H1 (cell line): ENCODE data around the gene HPD. TPM values are rescaled to one million over a fixed set of nuclear protein-coding genes. Genes with fewer than 3 reads are reported as not detected.

Experiments used
- CTCF ChIA-PET: fragments of 300-600 bp; sonication (Branson Sonifier 250); formaldehyde crosslinking; loops from one replicate; lab custom pipeline; 2021; ENCODE audit not compliant: partially characterized antibody; lab: Charles Lee
- POLR2A ChIA-PET: fragments of 300-600 bp; sonication (Branson Sonifier 250); formaldehyde crosslinking; loops from one replicate; lab custom pipeline; 2021; ENCODE audit warnings: inconsistent platforms; ENCODE audit not compliant: partially characterized antibody; lab: Charles Lee
- DNase-seq, 2 experiments: peaks; one replicate each; pipeline versions ENCODE4 v3.0.0 to v3.0.0-alpha.2; 2010 to 2022; ENCODE audit warnings: low spot score in 2 of 2, low read depth in 1 of 2, mixed read lengths in 1 of 2
- FAIRE-seq: peaks from 2 replicates; lab custom pipeline; 2011; peaks lifted over from hg19 to GRCh38; lab: Jason Lieb, UNC
- H2AFZ ChIP-seq: 2 replicates; pipeline ENCODE4 v1.8.1; 2012; ENCODE audit warnings: low read length, inconsistent platforms
- H2AK5ac ChIP-seq: 2 replicates; pipeline ENCODE4 v1.6.1; 2013; ENCODE audit warnings: low read depth, low read length
- H2BK120ac ChIP-seq: replicated peaks from 2 replicates; pipeline ENCODE3; 2013; ENCODE audit warnings: low read depth, low read length, inconsistent platforms
- H2BK12ac ChIP-seq: 2 replicates; pipeline ENCODE4 v1.6.1; 2013; ENCODE audit warnings: low read depth, low read length
- H2BK15ac ChIP-seq: 2 replicates; pipeline ENCODE4 v1.6.1; 2013; ENCODE audit warnings: low read length
- H2BK20ac ChIP-seq: 2 replicates; pipeline ENCODE4 v1.6.1; 2013; ENCODE audit warnings: low read length
- H2BK5ac ChIP-seq: 2 replicates; pipeline ENCODE4 v1.6.1; 2013; ENCODE audit warnings: low read depth, low read length
- H3K14ac ChIP-seq: 2 replicates; pipeline ENCODE4 v1.6.1; 2013; ENCODE audit warnings: inconsistent platforms; ENCODE audit not compliant: insufficient read length
- H3K18ac ChIP-seq: 2 replicates; pipeline ENCODE4 v1.6.1; 2013; ENCODE audit warnings: low read length; ENCODE audit errors: extremely low read depth
- H3K23ac ChIP-seq: 2 replicates; pipeline ENCODE4 v1.6.1; 2013; ENCODE audit warnings: inconsistent platforms; ENCODE audit not compliant: insufficient read length
- H3K23me2 ChIP-seq: 2 replicates; pipeline ENCODE4 v1.6.1; 2013; ENCODE audit warnings: low read depth, low read length
- H3K27ac ChIP-seq: 2 replicates; pipeline ENCODE4 v1.6.1; 2011; ENCODE audit warnings: low read depth, low read length, inconsistent platforms
- H3K27me3 ChIP-seq, 4 experiments: replicated peaks in 1 of 4; 1 replicate in 1 of 4; 2 replicates in 3 of 4; pipeline versions ENCODE4 v1.6.1 to v1.8.1; 2011 to 2013; ENCODE audit warnings: low read length in 3 of 4, mild to moderate bottlenecking in 3 of 4, inconsistent platforms in 2 of 4, mixed read lengths in 2 of 4, moderate library complexity in 1 of 4; ENCODE audit not compliant: control insufficient read depth in 3 of 4, insufficient read depth in 3 of 4; ENCODE audit errors: extremely low read depth in 1 of 4
- H3K36me3 ChIP-seq, 4 experiments: 2 replicates each; pipeline versions ENCODE4 v1.6.1 to v1.8.1; 2011 to 2013; ENCODE audit warnings: mild to moderate bottlenecking in 4 of 4, low read length in 3 of 4, moderate library complexity in 2 of 4, control low read depth in 1 of 4, inconsistent platforms in 1 of 4; ENCODE audit not compliant: insufficient read depth in 4 of 4, control insufficient read depth in 2 of 4
- H3K4ac ChIP-seq: replicated peaks from 2 replicates; pipeline ENCODE3; 2013; ENCODE audit warnings: low read length, low read depth, mixed read lengths, inconsistent platforms; ENCODE audit not compliant: insufficient read length
- H3K4me1 ChIP-seq, 4 experiments: replicated peaks in 1 of 4; 1 replicate in 1 of 4; 2 replicates in 3 of 4; pipeline versions ENCODE4 v1.6.1 to v1.8.1; 2011 to 2013; ENCODE audit warnings: low read length in 3 of 4, inconsistent platforms in 2 of 4, mixed read lengths in 1 of 4; ENCODE audit not compliant: insufficient read depth in 4 of 4, control insufficient read depth in 3 of 4
- H3K4me2 ChIP-seq, 2 experiments: 2 replicates each; pipeline versions ENCODE4 v1.6.1 to v1.8.1; 2011 to 2013; ENCODE audit warnings: low read depth in 2 of 2, low read length in 2 of 2, control low read depth in 1 of 2, inconsistent platforms in 1 of 2, mild to moderate bottlenecking in 1 of 2; ENCODE audit not compliant: insufficient read depth in 1 of 2
- H3K4me3 ChIP-seq, 4 experiments: fragments of 200-600, 300-600 bp in 1 of 4; sonication (generic), shearing (Covaris generic), sonication (Bioruptor Twin) in 1 of 4; 2 replicates each; pipeline versions ENCODE4 v1.5.1 to v1.8.1; 2011 to 2016; ENCODE audit warnings: low read length in 4 of 4, low read depth in 3 of 4, control low read depth in 2 of 4, inconsistent platforms in 2 of 4, mild to moderate bottlenecking in 2 of 4, mixed read lengths in 1 of 4, moderate library complexity in 1 of 4; ENCODE audit not compliant: insufficient read depth in 2 of 4; ENCODE audit errors: extremely low read depth in 1 of 4
- H3K56ac ChIP-seq: replicated peaks from 2 replicates; pipeline ENCODE3; 2013; ENCODE audit warnings: low read depth, mild to moderate bottlenecking, mixed read lengths, low read length, inconsistent platforms; ENCODE audit not compliant: insufficient read length
- H3K79me1 ChIP-seq: 2 replicates; pipeline ENCODE4 v1.6.1; 2013; ENCODE audit warnings: low read depth, low read length, control low read depth
- H3K79me2 ChIP-seq, 2 experiments: 2 replicates each; pipeline versions ENCODE4 v1.6.1 to v1.8.1; 2012 to 2013; ENCODE audit warnings: low read length in 2 of 2, mild to moderate bottlenecking in 2 of 2, inconsistent platforms in 1 of 2; ENCODE audit not compliant: insufficient read depth in 2 of 2, control insufficient read depth in 1 of 2
- H3K9ac ChIP-seq, 4 experiments: replicated peaks in 1 of 4; 1 replicate in 1 of 4; 2 replicates in 3 of 4; pipeline versions ENCODE4 v1.6.1 to v1.8.1; 2011 to 2013; ENCODE audit warnings: low read depth in 3 of 4, low read length in 3 of 4, control low read depth in 2 of 4, mild to moderate bottlenecking in 2 of 4, moderate library complexity in 2 of 4, inconsistent platforms in 1 of 4; ENCODE audit errors: extremely low read depth in 1 of 4
- H3K9me3 ChIP-seq, 2 experiments: 2 replicates each; pipeline versions ENCODE4 v1.6.1 to v1.8.1; 2012 to 2013; ENCODE audit warnings: mild to moderate bottlenecking in 2 of 2, moderate library complexity in 2 of 2, control low read depth in 1 of 2, inconsistent platforms in 1 of 2, low read depth in 1 of 2, low read length in 1 of 2, mixed read lengths in 1 of 2; ENCODE audit not compliant: insufficient read depth in 2 of 2
- H4K20me1 ChIP-seq, 2 experiments: replicated peaks in 1 of 2; 2 replicates each; pipeline versions ENCODE3 to v1.8.1; 2011 to 2013; ENCODE audit warnings: inconsistent platforms in 2 of 2, low read length in 2 of 2, mild to moderate bottlenecking in 1 of 2; ENCODE audit not compliant: insufficient read depth in 2 of 2, control insufficient read depth in 1 of 2
- H4K5ac ChIP-seq: 2 replicates; pipeline ENCODE4 v1.6.1; 2013; ENCODE audit warnings: low read length, low read depth, mixed read lengths, inconsistent platforms; ENCODE audit not compliant: insufficient read length
- H4K8ac ChIP-seq: 2 replicates; pipeline ENCODE4 v1.8.0; 2013; ENCODE audit warnings: mild to moderate bottlenecking, moderate library complexity, low read length, inconsistent platforms; ENCODE audit not compliant: insufficient read depth; ENCODE audit errors: extremely low read depth
- H4K91ac ChIP-seq: replicated peaks from 2 replicates; pipeline ENCODE3; 2013; ENCODE audit warnings: low read length, mixed read lengths, inconsistent platforms; ENCODE audit not compliant: insufficient read length
- KDM1A ChIP-seq: fragments of 200-600, 300-600 bp; sonication (generic); IDR thresholded peaks from 2 replicates; pipeline ENCODE4 v1.7.1; 2016; ENCODE audit warnings: mild to moderate bottlenecking, low read length, borderline replicate concordance
- KDM4A ChIP-seq: IDR thresholded peaks from one replicate; pipeline ENCODE4 v1.7.1; 2012; ENCODE audit warnings: low read depth, mild to moderate bottlenecking, moderate library complexity, low read length, inconsistent platforms; ENCODE audit not compliant: severe bottlenecking
- PHF8 ChIP-seq: fragments of 200-600 bp; sonication (generic); conservative IDR thresholded peaks from 2 replicates; pipeline ENCODE4 v1.7.1; 2012; ENCODE audit warnings: low read depth, mild to moderate bottlenecking, inconsistent platforms, low read length, moderate library complexity
- SP4 ChIP-seq: IDR thresholded peaks from 2 replicates; pipeline ENCODE4 v1.6.1; 2012; ENCODE audit warnings: low read length, inconsistent platforms
- WGBS, 2 experiments: shearing (Covaris generic) in 1 of 2; methylation state at CpG; one replicate each; pipeline versions ENCODE4 v1.1.6 to v1.1.7; 2013 to 2015; ENCODE audit warnings: low lambda C conversion rate in 2 of 2, mixed read lengths in 2 of 2, inconsistent platforms in 1 of 2, low coverage in 1 of 2, missing lambda C conversion rate in 1 of 2; ENCODE audit not compliant: insufficient replicate concordance in 2 of 2, insufficient coverage in 1 of 2, insufficient read length in 1 of 2; ENCODE audit errors: extremely low coverage in 1 of 2, missing lambda C conversion rate in 1 of 2; 5-methylcytosine and 5-hydroxymethylcytosine counted together
- polyA plus RNA-seq, 7 experiments: library from polyadenylated mRNA; depleted of rRNA in 3 of 7; stranded (reverse) in 5 of 7; unstranded in 2 of 7; fragments of >200 nt in 5 of 7; fragments of 200-250 nt in 2 of 7; gene quantifications; 1 replicate in 5 of 7; 2 replicates in 1 of 7; 4 replicates in 1 of 7; pipeline versions ENCODE4 v1.2.1 to v1.2.3, GENCODE V29; 2011 to 2013; ENCODE audit warnings: missing spikeins in 2 of 7, mixed read lengths in 2 of 7
- total RNA-seq: library from RNA; stranded (reverse); fragmentation: NEBNext Ultra II Directional; extraction: Animal tissue kit (Norgen Biotek cat#: 25700); gene quantifications from 2 replicates; pipeline ENCODE4 v1.2.1, GENCODE V29; 2021

The HPD gene
- total and polyA plus RNA-seq, 2 of the 8 experiments (the other 6 are each of a cell fraction or from before 2014, with no cell fraction given), result 0.48 to 0.56 TPM

DNA sequence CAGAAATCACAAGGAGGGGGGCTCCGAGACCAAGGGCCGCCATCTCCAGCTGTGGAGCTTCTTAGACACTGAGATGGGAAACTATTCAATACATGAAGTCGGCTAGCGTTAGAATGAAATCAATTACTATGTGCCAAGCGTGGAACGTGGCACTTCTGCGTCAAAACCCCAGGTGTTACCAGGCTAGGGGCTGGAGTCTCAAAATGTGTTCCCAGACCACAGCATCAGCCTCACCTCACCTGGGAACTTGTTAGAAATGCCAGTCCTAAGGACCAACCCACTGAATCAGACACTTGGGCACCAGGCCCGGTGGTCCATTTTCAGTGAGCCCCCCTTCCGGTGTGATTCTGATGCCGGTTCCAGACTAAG lies 59.9 kb downstream of the HPD start:
- Histone ChIP-seq H3K79me1 (0 out of 2 replicates have a peak, but pooled peaks cover 6% of the 10 kb centered on the region), H2BK12ac (peak overlapping the region; percentile 10; the same call in 1 of the 2 replicates), H4K5ac (no peak overlapping the region), H3K27me3 (no peaks in the 10 kb centered on the region), H3K56ac (no peak overlapping the region), H2BK20ac (no peak overlapping the region), H3K23ac (no peak overlapping the region), H2BK120ac (no peak overlapping the region), H4K8ac (no peak overlapping the region), H2BK15ac (no peak overlapping the region; the same call in 1 of the 2 replicates), H2AK5ac (no peak overlapping the region; the same call in 1 of the 2 replicates), H3K14ac (no peak overlapping the region), H3K4me3 (peak overlapping the region in 3 of 4 experiments; percentile 29 to 47 (median 43); a peak in 4 of 8 replicates), H3K9me3 (no peaks in the 10 kb centered on the region), H3K4me2 (peak overlapping the region; percentile 66 to 92; a peak in 3 of 4 replicates), H3K27ac (no peak overlapping the region), H3K4me1 (peaks cover 11 to 33% (median 19%) of the 10 kb centered on the region in 4 experiments), H4K20me1 (peaks cover 6 to 13% of the 10 kb centered on the region in 2 experiments), H2AFZ (no peak overlapping the region), H2BK5ac (peak overlapping the region; percentile 12; the same call in 1 of the 2 replicates), H3K23me2 (peaks cover 24% of the 10 kb centered on the region; the same call in 1 of the 2 replicates), H3K4ac (no peak overlapping the region), H3K9ac (no peak overlapping the region), H3K79me2 (peaks cover 0 to 38% of the 10 kb centered on the region in 2 experiments; a peak in 2 of 4 replicates), H3K18ac (peak overlapping the region; percentile 89; the same call in 1 of the 2 replicates), H3K36me3 (peaks cover 0 to 16% (median 3%) of the 10 kb centered on the region in 4 experiments; a peak in 4 of 8 replicates), H4K91ac (no peak overlapping the region)
- WGBS, 2 experiments, result 91% methylated on average over 10 of the region's 10 CpGs; no CpG with 5 or more reads in 1 of the 2 experiments
- DNase-seq, result no peak
- POLR2A ChIA-PET, result interaction anchor here (1.2 to 34.9 kb wide), 13 partner anchors 1 to 257 kb away, joined by 3 to 958 read pairs (median 4); partner anchors contain the start of genes PSMD9, RHOF and SETD1B
- TF ChIP-seq KDM4A (no peak), PHF8 (no peak), KDM1A (no peak), SP4 (no peak)
- CTCF ChIA-PET, result interaction anchor here (0.7 to 18.2 kb wide), 8 partner anchors 9 to 1750 kb away, joined by 3 to 363 read pairs (median 112); partner anchors contain the start of genes PSMD9 and SETD1B
- FAIRE-seq, result no peak
